Cardiac septum (tissue), 1 donor: Measurements from ENCODE around the gene OGDH. TPM values are rescaled to one million over a fixed set of nuclear protein-coding genes. Genes with fewer than 3 reads are reported as not detected.

ENCODE experiments used
- DNase-seq: peaks from one replicate; pipeline ENCODE4 v3.0.0-alpha.2; 2020; ENCODE audit warnings: low spot score
- intact Hi-C: fragments of 100-400 bp; cut with DNase I; formaldehyde crosslinking; loops from one replicate; pipeline ENCODE4 v1.14.0; 2022
- total RNA-seq: library from RNA; stranded (reverse); fragmentation: NEBNext Ultra II Directional; extraction: Animal tissue kit (Norgen Biotek cat#: 25700); gene quantifications from one replicate; pipeline ENCODE4 v1.2.1, GENCODE V29; 2021
- donor health status: DM: no; HTN: no; CAD: no.

OGDH gene
- total RNA-seq, 1 donor from 2014 or later: 406 TPM

- no peak for DNase-seq
- intact Hi-C loops: loop anchor here (5.0 kb wide), 2 partner anchors 188 to 238 kb away; partner anchors contain the start of genes H2AZ2 and PPIA
Observed at GRCh38 chr7:44608916-44609648, 2.7 kb downstream of the OGDH start.

- DNase-seq: no peak
- intact Hi-C loops: loop anchor here (5.0 kb wide), 2 partner anchors 187 to 237 kb away; partner anchors contain the start of genes H2AZ2 and PPIA
Observed at GRCh38 chr7:44609829-44610228, 3.4 kb downstream of the OGDH start.

GRCh38 chr7:44615149-44615611 is 8.8 kb downstream of the OGDH start:
- intact Hi-C loops: no loop called here

GRCh38 chr7:44615793-44616192 is 9.4 kb downstream of the OGDH start:
- intact Hi-C loops: no loop called here

More at GRCh38 chr7:44615149-44615611, 8.8 kb downstream of the OGDH start:
- peak; percentile 75 for DNase-seq

GRCh38 chr7:44616545-44616944 is 10.1 kb downstream of the OGDH start:
- no peak for DNase-seq
- intact Hi-C loops: no loop called here

More at GRCh38 chr7:44615793-44616192, 9.4 kb downstream of the OGDH start:
- DNase-seq: no peak

- intact Hi-C loops: no loop called here
- no peak for DNase-seq
Observed at GRCh38 chr7:44617225-44617890, 10.9 kb downstream of the OGDH start.

GRCh38 chr7:44618045-44618444 is 11.6 kb downstream of the OGDH start:
- intact Hi-C loops: no loop called here
- no peak for DNase-seq

GRCh38 chr7:44618753-44619152 is 12.3 kb downstream of the OGDH start:
- DNase-seq: peak; percentile 39
- intact Hi-C loops: no loop called here

GRCh38 chr7:44621034-44621749 is 14.8 kb downstream of the OGDH start:
- peak; percentile 76 for DNase-seq
- intact Hi-C loops: no loop called here

GRCh38 chr7:44621750-44622103 is 15.3 kb downstream of the OGDH start:
- intact Hi-C loops: no loop called here
- no peak for DNase-seq

GRCh38 chr7:44622342-44623151 is 16.1 kb downstream of the OGDH start:
- intact Hi-C loops: no loop called here
- DNase-seq: no peak

GRCh38 chr7:44624318-44624717 is 17.9 kb downstream of the OGDH start:
- intact Hi-C loops: no loop called here

GRCh38 chr7:44625526-44626471 is 19.4 kb downstream of the OGDH start:
- DNase-seq: no peak
- intact Hi-C loops: no loop called here

More at GRCh38 chr7:44624318-44624717, 17.9 kb downstream of the OGDH start:
- no peak for DNase-seq

- DNase-seq: no peak
- intact Hi-C loops: no loop called here
Observed at GRCh38 chr7:44626620-44627019, 20.2 kb downstream of the OGDH start.

- intact Hi-C loops: no loop called here
- DNase-seq: no peak
Observed at GRCh38 chr7:44629829-44630522, 23.5 kb downstream of the OGDH start.

- intact Hi-C loops: no loop called here
- DNase-seq: no peak
Observed at GRCh38 chr7:44630792-44631457, 24.5 kb downstream of the OGDH start.

GRCh38 chr7:44631458-44632115 is 25.2 kb downstream of the OGDH start:
- intact Hi-C loops: no loop called here
- DNase-seq: no peak
